Type B pancreatic cell (in vitro differentiated cells): Measurements from ENCODE around the gene ZNF266. TPM values are rescaled to one million over a fixed set of nuclear protein-coding genes. Genes with fewer than 3 reads are reported as not detected.

Source experiments
- DNase-seq: peaks from one replicate; pipeline ENCODE4 v3.0.0; 2021; ENCODE audit warnings: mixed read lengths; ENCODE audit not compliant: unreplicated experiment; ENCODE audit errors: extremely low spot score
- H3K27ac Mint-ChIP-seq: 2 replicates; pipeline ENCODE4 v1.8.0; 2021; ENCODE audit warnings: mild to moderate bottlenecking, mixed read lengths
- H3K27me3 Mint-ChIP-seq: 2 replicates; pipeline ENCODE4 v1.8.0; 2021; ENCODE audit warnings: mixed read lengths
- H3K36me3 Mint-ChIP-seq: 2 replicates; pipeline ENCODE4 v1.8.0; 2021; ENCODE audit warnings: mixed read lengths
- H3K4me1 Mint-ChIP-seq: one replicate; pipeline ENCODE4 v1.8.0; 2021; ENCODE audit warnings: mixed read lengths; ENCODE audit not compliant: unreplicated experiment
- H3K4me3 Mint-ChIP-seq: 2 replicates; pipeline ENCODE4 v1.8.0; 2021; ENCODE audit warnings: mild to moderate bottlenecking, mixed read lengths
- H3K9me3 Mint-ChIP-seq: 2 replicates; pipeline ENCODE4 v1.8.0; 2021; ENCODE audit warnings: mixed read lengths
- long read RNA-seq: library from polyadenylated mRNA; unstranded; transcript quantifications from one replicate; pipeline ENCODE4 v2.0.0, GENCODE V29; 2020
- total RNA-seq: library from RNA; stranded (reverse); gene quantifications from 2 replicates; pipeline ENCODE4 v1.2.1, GENCODE V29; 2021; ENCODE audit warnings: low replicate concordance
- TF ChIP-seq, protein P1 (sequence below): fragments of 200-600 bp; sonication (generic); conservative IDR thresholded peaks from 2 replicates; pipeline ENCODE4 v1.5.0; 2021; ENCODE audit warnings: antibody characterized with exemption, mild to moderate bottlenecking

Gene ZNF266
- 38.3 and 40.1 TPM in 2 replicates for total RNA-seq
- long read RNA-seq, full-length matches to known transcripts = 10 of 72 reads
- long read RNA-seq, partial matches to known transcripts = 1 of 72 reads
- long read RNA-seq, other reads (novel, unspliced or antisense) = 61 of 72 reads

GRCh38 chr19:9435279-9436268, at the start of gene ZNF266:
Gene ZNF266, minus strand, starts transcription at chr19:9435573. Its CDS starts 15,484 bp downstream, at chr19:9420089.
- Mint-ChIP-seq H3K4me3 (peak within 1 kb of the TSS; percentile 95), H3K9me3 (peaks cover 4% of the 10 kb centered on the region), H3K36me3 (peaks cover 33% of the 10 kb centered on the region), H3K27me3 (no peaks in the 10 kb centered on the region), H3K4me1 (peaks cover 20% of the 10 kb centered on the region), H3K27ac (peak within 1 kb of the TSS; percentile 96)
- DNase-seq = peak; percentile 89
- TF ChIP-seq, protein P1, sequence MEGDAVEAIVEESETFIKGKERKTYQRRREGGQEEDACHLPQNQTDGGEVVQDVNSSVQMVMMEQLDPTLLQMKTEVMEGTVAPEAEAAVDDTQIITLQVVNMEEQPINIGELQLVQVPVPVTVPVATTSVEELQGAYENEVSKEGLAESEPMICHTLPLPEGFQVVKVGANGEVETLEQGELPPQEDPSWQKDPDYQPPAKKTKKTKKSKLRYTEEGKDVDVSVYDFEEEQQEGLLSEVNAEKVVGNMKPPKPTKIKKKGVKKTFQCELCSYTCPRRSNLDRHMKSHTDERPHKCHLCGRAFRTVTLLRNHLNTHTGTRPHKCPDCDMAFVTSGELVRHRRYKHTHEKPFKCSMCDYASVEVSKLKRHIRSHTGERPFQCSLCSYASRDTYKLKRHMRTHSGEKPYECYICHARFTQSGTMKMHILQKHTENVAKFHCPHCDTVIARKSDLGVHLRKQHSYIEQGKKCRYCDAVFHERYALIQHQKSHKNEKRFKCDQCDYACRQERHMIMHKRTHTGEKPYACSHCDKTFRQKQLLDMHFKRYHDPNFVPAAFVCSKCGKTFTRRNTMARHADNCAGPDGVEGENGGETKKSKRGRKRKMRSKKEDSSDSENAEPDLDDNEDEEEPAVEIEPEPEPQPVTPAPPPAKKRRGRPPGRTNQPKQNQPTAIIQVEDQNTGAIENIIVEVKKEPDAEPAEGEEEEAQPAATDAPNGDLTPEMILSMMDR = peak; percentile 72

DNA sequence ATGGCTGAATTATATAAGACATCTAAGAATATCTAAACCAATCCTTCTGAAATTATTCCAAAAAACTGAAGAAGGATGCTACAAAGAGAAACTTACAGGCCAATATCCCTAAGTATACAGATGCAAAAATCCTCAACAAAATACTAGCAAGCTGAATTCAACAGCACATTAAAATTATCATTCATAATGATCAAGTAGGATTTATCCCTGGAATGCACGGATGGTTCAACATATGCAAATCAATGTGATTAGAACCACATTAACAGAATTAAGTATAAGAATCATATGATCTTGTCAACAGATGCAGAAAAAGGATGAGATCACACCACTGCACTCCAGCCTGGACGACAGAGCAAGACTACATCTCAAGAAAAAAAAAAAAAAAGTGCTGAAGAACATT, 49.8 kb upstream of the ZNF266 start:
- no peaks in the 10 kb centered on the region for H3K36me3 Mint-ChIP-seq
- H3K9me3 Mint-ChIP-seq = peaks cover 24% of the 10 kb centered on the region
- DNase-seq = no peak
- no peak overlapping the region for H3K4me3 Mint-ChIP-seq
- TF ChIP-seq, protein P1 = no peak
- no peak overlapping the region for H3K27ac Mint-ChIP-seq
- H3K4me1 Mint-ChIP-seq = no peaks in the 10 kb centered on the region
- H3K27me3 Mint-ChIP-seq = no peaks in the 10 kb centered on the region

DNA sequence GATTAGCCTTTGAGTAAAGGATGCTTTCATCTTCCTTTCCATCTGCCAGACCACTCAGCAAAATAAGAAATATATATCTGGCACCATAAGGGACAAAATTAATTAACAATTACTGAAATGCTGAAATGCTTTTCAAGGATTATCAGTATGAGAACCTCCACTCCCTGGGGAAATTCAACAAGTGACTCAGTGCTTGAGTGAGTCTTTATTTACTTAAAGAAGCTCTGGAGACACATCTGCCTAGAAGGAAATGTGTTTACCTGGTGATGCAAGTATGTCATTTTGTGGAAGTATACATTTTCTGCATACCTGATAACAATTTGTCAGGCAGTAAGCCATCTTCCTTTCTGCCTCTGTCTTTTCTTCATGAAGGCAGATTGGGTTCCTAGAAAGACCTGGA, 39.6 kb upstream of the ZNF266 start:
- Mint-ChIP-seq H3K4me1 (no peaks in the 10 kb centered on the region), H3K36me3 (no peaks in the 10 kb centered on the region), H3K27ac (no peak overlapping the region), H3K27me3 (no peaks in the 10 kb centered on the region), H3K4me3 (no peak overlapping the region), H3K9me3 (peaks cover 8% of the 10 kb centered on the region)
- TF ChIP-seq, protein P1 = no peak
- no peak for DNase-seq

GRCh38 chr19:9467161-9467560, 31.8 kb upstream of the ZNF266 start:
- H3K4me1 Mint-ChIP-seq = no peaks in the 10 kb centered on the region
- DNase-seq = no peak
- peaks cover under 1% of the 10 kb centered on the region for H3K36me3 Mint-ChIP-seq
- H3K27ac Mint-ChIP-seq = no peak overlapping the region
- TF ChIP-seq, protein P1 = no peak
- no peaks in the 10 kb centered on the region for H3K27me3 Mint-ChIP-seq
- peaks cover 5% of the 10 kb centered on the region for H3K9me3 Mint-ChIP-seq
- no peak overlapping the region for H3K4me3 Mint-ChIP-seq

- H3K27ac Mint-ChIP-seq = no peak overlapping the region
- no peak overlapping the region for H3K4me3 Mint-ChIP-seq
- H3K27me3 Mint-ChIP-seq = no peaks in the 10 kb centered on the region
- H3K4me1 Mint-ChIP-seq = no peaks in the 10 kb centered on the region
- DNase-seq = no peak
- TF ChIP-seq, protein P1 = no peak
- peaks cover 18% of the 10 kb centered on the region for H3K36me3 Mint-ChIP-seq
- peaks cover 16% of the 10 kb centered on the region for H3K9me3 Mint-ChIP-seq
Observed at GRCh38 chr19:9461938-9462337, 26.6 kb upstream of the ZNF266 start.
